Thyroid gland (tissue), 4 donors: ENCODE results near the gene ABHD4. TPM values are rescaled to one million over a fixed set of nuclear protein-coding genes. Genes with fewer than 3 reads are reported as not detected.
A peak's percentile ranks its signal among the peaks of the same experiment; 100 is the strongest.

Experiments
- DNase-seq, 2 donors: peaks; one replicate each; pipeline ENCODE4 v3.0.0-alpha.2; 2019
- H3K27ac ChIP-seq, 3 donors: fragments of 200-600 bp; sonication (generic); 1 replicate in 2 of 3; 2 replicates in 1 of 3; pipeline ENCODE4 v1.5.1; 2016 to 2019; ENCODE audit warnings: mild to moderate bottlenecking in 1 of 3, moderate library complexity in 1 of 3
- H3K27me3 ChIP-seq: fragments of 200-600 bp; sonication (generic); one replicate; pipeline ENCODE4 v1.5.1; 2019
- H3K36me3 ChIP-seq, 2 donors: fragments of 200-600 bp; sonication (generic); one replicate each; pipeline ENCODE4 v1.5.1; 2016 to 2019
- H3K4me1 ChIP-seq, 2 donors: fragments of 200-600 bp; sonication (generic); one replicate each; pipeline ENCODE4 v1.5.1; 2017 to 2019
- H3K4me3 ChIP-seq, 3 donors: fragments of 200-600 bp; sonication (generic); replicated peaks in 1 of 3; 1 replicate in 2 of 3; 2 replicates in 1 of 3; pipeline ENCODE4 v1.5.1; 2016; ENCODE audit warnings: mild to moderate bottlenecking in 1 of 3
- H3K9me3 ChIP-seq: fragments of 200-600 bp; sonication (generic); one replicate; pipeline ENCODE4 v1.5.1; 2017
- CTCF ChIP-seq, 6 experiments: fragments of 200-600 bp in 3 of 6; fragments of 450-650 bp in 3 of 6; sonication (generic) in 3 of 6; IDR thresholded peaks; one replicate each; pipeline ENCODE4 v1.5.1; 2016 to 2019; ENCODE audit warnings: antibody characterized with exemption in 6 of 6, mild to moderate bottlenecking in 2 of 6, inconsistent platforms in 1 of 6, moderate library complexity in 1 of 6
- POLR2A ChIP-seq, 2 donors: fragments of 450-650 bp; IDR thresholded peaks; one replicate each; pipeline ENCODE4 v1.6.1; 2017; ENCODE audit warnings: antibody characterized with exemption in 2 of 2, mild to moderate bottlenecking in 2 of 2, moderate library complexity in 1 of 2
- WGBS, 2 donors: methylation state at CpG; one replicate each; pipeline ENCODE4 v1.1.5; 2017; 5-methylcytosine and 5-hydroxymethylcytosine counted together
- intact Hi-C: fragments of 100-400 bp; cut with DNase I; formaldehyde crosslinking; loops from one replicate; pipeline ENCODE4 v1.15.1; 2023
- total RNA-seq, 4 donors: library from RNA; depleted of rRNA; stranded (reverse); fragments of >200 nt; gene quantifications; one replicate each; pipeline ENCODE4 v1.2.3, GENCODE V29; 2016

Gene ABHD4
- total RNA-seq, 4 donors from 2014 or later, result 31.5 to 66.4 (median 53.7) TPM

DNA sequence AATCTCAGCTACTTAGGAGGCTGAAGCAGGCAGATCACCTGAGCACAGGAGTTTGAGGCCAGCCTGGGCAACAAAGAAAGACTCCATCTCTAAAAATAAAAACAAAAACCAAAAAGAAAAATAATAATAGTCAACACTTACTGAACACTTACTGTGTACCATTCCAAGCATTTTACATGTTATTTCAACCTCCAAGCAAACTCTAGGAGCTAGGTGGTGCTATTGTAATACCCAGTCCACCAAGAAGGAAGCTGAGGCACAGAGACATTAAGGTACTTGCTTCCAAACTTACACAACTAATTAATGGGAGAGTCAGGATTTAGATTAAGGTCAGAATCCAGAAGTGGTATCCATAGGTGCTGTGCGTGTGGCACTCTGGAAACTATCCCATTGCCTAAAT, 59.8 kb downstream of the ABHD4 start:
- intact Hi-C loops, result loop anchor here (10.0 kb wide), 1 partner anchor 187 kb away; no protein-coding TSS in a partner anchor
- H3K36me3 ChIP-seq, result no peaks in the 10 kb centered on the region
- no peak for DNase-seq
- no peaks in the 10 kb centered on the region for H3K27me3 ChIP-seq
- peak in 2 of 6 experiments; percentile 27 for TF ChIP-seq CTCF (IDR thresholded peaks at IDR 0.05)
- TF ChIP-seq POLR2A (IDR thresholded peaks at IDR 0.05), result no peak
- H3K9me3 ChIP-seq, result no peaks in the 10 kb centered on the region
- no peak overlapping the region for H3K27ac ChIP-seq
- no peak overlapping the region for H3K4me3 ChIP-seq
- H3K4me1 ChIP-seq, result peaks cover 0 to 4% of the 10 kb centered on the region in 2 donors
- 97 to 100% methylated on average over 1 of the region's 1 CpG for WGBS, 2 donors

- 43 to 58% methylated on average over 1 of the region's 1 CpG for whole genome bisulfite sequencing, 2 donors
- no peak for TF ChIP-seq CTCF (IDR thresholded peaks at IDR 0.05)
- TF ChIP-seq POLR2A (IDR thresholded peaks at IDR 0.05), result no peak
- intact Hi-C loops, result loop anchor here (10.0 kb wide), 1 partner anchor 186 kb away; no protein-coding TSS in a partner anchor
These were observed 60.8 kb downstream of the ABHD4 start for GRCh38 chr14:22658946-22659345.

GRCh38 chr14:22660654-22661053, 62.6 kb downstream of the ABHD4 start:
- no peaks in the 10 kb centered on the region for H3K9me3 ChIP-seq
- no peak overlapping the region for H3K4me3 ChIP-seq
- H3K27ac ChIP-seq, result no peak overlapping the region
- no peaks in the 10 kb centered on the region for H3K4me1 ChIP-seq
- WGBS, 2 donors, result 92 to 94% methylated on average over 4 of the region's 4 CpGs
- DNase-seq, result no peak
- H3K27me3 ChIP-seq, result no peaks in the 10 kb centered on the region
- intact Hi-C loops, result no loop called here
- no peaks in the 10 kb centered on the region for H3K36me3 ChIP-seq
- TF ChIP-seq CTCF (IDR thresholded peaks at IDR 0.05) (no peak), POLR2A (IDR thresholded peaks at IDR 0.05) (no peak)

More at GRCh38 chr14:22658946-22659345, 60.8 kb downstream of the ABHD4 start:
- Histone ChIP-seq H3K4me1 (no peaks in the 10 kb centered on the region), H3K9me3 (no peaks in the 10 kb centered on the region), H3K36me3 (no peaks in the 10 kb centered on the region), H3K27ac (no peak overlapping the region), H3K4me3 (no peak overlapping the region), H3K27me3 (no peaks in the 10 kb centered on the region)
- DNase-seq, result no peak

Other genes with a start within 250 kb of the ABHD4 start
- 100 to 1,000 TPM; 235 to 430 (median 335) TPM for gene DAD1, start 9.1 kb upstream of the ABHD4 start, total RNA-seq
- not detected for gene OR6J1, start 46.1 kb downstream of the ABHD4 start, total RNA-seq
- gene OXA1L, start 168.4 kb downstream of the ABHD4 start, total RNA-seq, result 100 to 1,000 TPM; 104 to 131 (median 117) TPM
- 10 to 100 TPM in 3 of 4 donors, 1 to 10 TPM in 1; 8.4 to 15.1 (median 13.7) TPM for gene SLC7A7, start 217.1 kb downstream of the ABHD4 start, total RNA-seq
- gene MRPL52, start 231.6 kb downstream of the ABHD4 start, total RNA-seq, result 100 to 1,000 TPM in 2 of 4 donors, 10 to 100 TPM in 2; 43.7 to 166 (median 76.3) TPM
- 100 to 1,000 TPM in 1 of 4 donors, 10 to 100 TPM in 3; 59.7 to 119 (median 88.5) TPM for gene MMP14, start 238.3 kb downstream of the ABHD4 start, total RNA-seq